H1 (cell line): Measurements from ENCODE around the gene CASQ2. TPM values are rescaled to one million over a fixed set of nuclear protein-coding genes. Genes with fewer than 3 reads are reported as not detected.

Experiments used
- CTCF ChIA-PET: fragments of 300-600 bp; sonication (Branson Sonifier 250); formaldehyde crosslinking; loops from one replicate; lab custom pipeline; 2021; ENCODE audit not compliant: partially characterized antibody; lab: Charles Lee
- POLR2A ChIA-PET: fragments of 300-600 bp; sonication (Branson Sonifier 250); formaldehyde crosslinking; loops from one replicate; lab custom pipeline; 2021; ENCODE audit warnings: inconsistent platforms; ENCODE audit not compliant: partially characterized antibody; lab: Charles Lee
- DNase-seq, 2 experiments: peaks; one replicate each; pipeline versions ENCODE4 v3.0.0 to v3.0.0-alpha.2; 2010 to 2022; ENCODE audit warnings: low spot score in 2 of 2, low read depth in 1 of 2, mixed read lengths in 1 of 2
- FAIRE-seq: peaks from 2 replicates; lab custom pipeline; 2011; peaks lifted over from hg19 to GRCh38; lab: Jason Lieb, UNC
- H2AFZ ChIP-seq: 2 replicates; pipeline ENCODE4 v1.8.1; 2012; ENCODE audit warnings: low read length, inconsistent platforms
- H2AK5ac ChIP-seq: 2 replicates; pipeline ENCODE4 v1.6.1; 2013; ENCODE audit warnings: low read depth, low read length
- H2BK120ac ChIP-seq: replicated peaks from 2 replicates; pipeline ENCODE3; 2013; ENCODE audit warnings: low read depth, low read length, inconsistent platforms
- H2BK12ac ChIP-seq: 2 replicates; pipeline ENCODE4 v1.6.1; 2013; ENCODE audit warnings: low read depth, low read length
- H2BK15ac ChIP-seq: 2 replicates; pipeline ENCODE4 v1.6.1; 2013; ENCODE audit warnings: low read length
- H2BK20ac ChIP-seq: 2 replicates; pipeline ENCODE4 v1.6.1; 2013; ENCODE audit warnings: low read length
- H2BK5ac ChIP-seq: 2 replicates; pipeline ENCODE4 v1.6.1; 2013; ENCODE audit warnings: low read depth, low read length
- H3K14ac ChIP-seq: 2 replicates; pipeline ENCODE4 v1.6.1; 2013; ENCODE audit warnings: inconsistent platforms; ENCODE audit not compliant: insufficient read length
- H3K18ac ChIP-seq: 2 replicates; pipeline ENCODE4 v1.6.1; 2013; ENCODE audit warnings: low read length; ENCODE audit errors: extremely low read depth
- H3K23ac ChIP-seq: 2 replicates; pipeline ENCODE4 v1.6.1; 2013; ENCODE audit warnings: inconsistent platforms; ENCODE audit not compliant: insufficient read length
- H3K23me2 ChIP-seq: 2 replicates; pipeline ENCODE4 v1.6.1; 2013; ENCODE audit warnings: low read depth, low read length
- H3K27ac ChIP-seq: 2 replicates; pipeline ENCODE4 v1.6.1; 2011; ENCODE audit warnings: low read depth, low read length, inconsistent platforms
- H3K27me3 ChIP-seq, 4 experiments: replicated peaks in 1 of 4; 1 replicate in 1 of 4; 2 replicates in 3 of 4; pipeline versions ENCODE4 v1.6.1 to v1.8.1; 2011 to 2013; ENCODE audit warnings: low read length in 3 of 4, mild to moderate bottlenecking in 3 of 4, inconsistent platforms in 2 of 4, mixed read lengths in 2 of 4, moderate library complexity in 1 of 4; ENCODE audit not compliant: control insufficient read depth in 3 of 4, insufficient read depth in 3 of 4; ENCODE audit errors: extremely low read depth in 1 of 4
- H3K36me3 ChIP-seq, 4 experiments: 2 replicates each; pipeline versions ENCODE4 v1.6.1 to v1.8.1; 2011 to 2013; ENCODE audit warnings: mild to moderate bottlenecking in 4 of 4, low read length in 3 of 4, moderate library complexity in 2 of 4, control low read depth in 1 of 4, inconsistent platforms in 1 of 4; ENCODE audit not compliant: insufficient read depth in 4 of 4, control insufficient read depth in 2 of 4
- H3K4ac ChIP-seq: replicated peaks from 2 replicates; pipeline ENCODE3; 2013; ENCODE audit warnings: low read length, low read depth, mixed read lengths, inconsistent platforms; ENCODE audit not compliant: insufficient read length
- H3K4me1 ChIP-seq, 4 experiments: replicated peaks in 1 of 4; 1 replicate in 1 of 4; 2 replicates in 3 of 4; pipeline versions ENCODE4 v1.6.1 to v1.8.1; 2011 to 2013; ENCODE audit warnings: low read length in 3 of 4, inconsistent platforms in 2 of 4, mixed read lengths in 1 of 4; ENCODE audit not compliant: insufficient read depth in 4 of 4, control insufficient read depth in 3 of 4
- H3K4me2 ChIP-seq, 2 experiments: 2 replicates each; pipeline versions ENCODE4 v1.6.1 to v1.8.1; 2011 to 2013; ENCODE audit warnings: low read depth in 2 of 2, low read length in 2 of 2, control low read depth in 1 of 2, inconsistent platforms in 1 of 2, mild to moderate bottlenecking in 1 of 2; ENCODE audit not compliant: insufficient read depth in 1 of 2
- H3K4me3 ChIP-seq, 4 experiments: fragments of 200-600, 300-600 bp in 1 of 4; sonication (generic), shearing (Covaris generic), sonication (Bioruptor Twin) in 1 of 4; 2 replicates each; pipeline versions ENCODE4 v1.5.1 to v1.8.1; 2011 to 2016; ENCODE audit warnings: low read length in 4 of 4, low read depth in 3 of 4, control low read depth in 2 of 4, inconsistent platforms in 2 of 4, mild to moderate bottlenecking in 2 of 4, mixed read lengths in 1 of 4, moderate library complexity in 1 of 4; ENCODE audit not compliant: insufficient read depth in 2 of 4; ENCODE audit errors: extremely low read depth in 1 of 4
- H3K56ac ChIP-seq: replicated peaks from 2 replicates; pipeline ENCODE3; 2013; ENCODE audit warnings: low read depth, mild to moderate bottlenecking, mixed read lengths, low read length, inconsistent platforms; ENCODE audit not compliant: insufficient read length
- H3K79me1 ChIP-seq: 2 replicates; pipeline ENCODE4 v1.6.1; 2013; ENCODE audit warnings: low read depth, low read length, control low read depth
- H3K79me2 ChIP-seq, 2 experiments: 2 replicates each; pipeline versions ENCODE4 v1.6.1 to v1.8.1; 2012 to 2013; ENCODE audit warnings: low read length in 2 of 2, mild to moderate bottlenecking in 2 of 2, inconsistent platforms in 1 of 2; ENCODE audit not compliant: insufficient read depth in 2 of 2, control insufficient read depth in 1 of 2
- H3K9ac ChIP-seq, 4 experiments: replicated peaks in 1 of 4; 1 replicate in 1 of 4; 2 replicates in 3 of 4; pipeline versions ENCODE4 v1.6.1 to v1.8.1; 2011 to 2013; ENCODE audit warnings: low read depth in 3 of 4, low read length in 3 of 4, control low read depth in 2 of 4, mild to moderate bottlenecking in 2 of 4, moderate library complexity in 2 of 4, inconsistent platforms in 1 of 4; ENCODE audit errors: extremely low read depth in 1 of 4
- H3K9me3 ChIP-seq, 2 experiments: 2 replicates each; pipeline versions ENCODE4 v1.6.1 to v1.8.1; 2012 to 2013; ENCODE audit warnings: mild to moderate bottlenecking in 2 of 2, moderate library complexity in 2 of 2, control low read depth in 1 of 2, inconsistent platforms in 1 of 2, low read depth in 1 of 2, low read length in 1 of 2, mixed read lengths in 1 of 2; ENCODE audit not compliant: insufficient read depth in 2 of 2
- H4K20me1 ChIP-seq, 2 experiments: replicated peaks in 1 of 2; 2 replicates each; pipeline versions ENCODE3 to v1.8.1; 2011 to 2013; ENCODE audit warnings: inconsistent platforms in 2 of 2, low read length in 2 of 2, mild to moderate bottlenecking in 1 of 2; ENCODE audit not compliant: insufficient read depth in 2 of 2, control insufficient read depth in 1 of 2
- H4K5ac ChIP-seq: 2 replicates; pipeline ENCODE4 v1.6.1; 2013; ENCODE audit warnings: low read length, low read depth, mixed read lengths, inconsistent platforms; ENCODE audit not compliant: insufficient read length
- H4K8ac ChIP-seq: 2 replicates; pipeline ENCODE4 v1.8.0; 2013; ENCODE audit warnings: mild to moderate bottlenecking, moderate library complexity, low read length, inconsistent platforms; ENCODE audit not compliant: insufficient read depth; ENCODE audit errors: extremely low read depth
- H4K91ac ChIP-seq: replicated peaks from 2 replicates; pipeline ENCODE3; 2013; ENCODE audit warnings: low read length, mixed read lengths, inconsistent platforms; ENCODE audit not compliant: insufficient read length
- CHD1 ChIP-seq: IDR thresholded peaks from 2 replicates; pipeline ENCODE4 v1.6.1; 2012; ENCODE audit warnings: low read depth, low read length, improper control_type of control experiment
- EP300 ChIP-seq, 2 experiments: IDR thresholded peaks; 1 replicate in 1 of 2; 2 replicates in 1 of 2; pipeline ENCODE4 v1.6.1; 2011 to 2012; ENCODE audit warnings: low read depth in 2 of 2, low read length in 2 of 2, mild to moderate bottlenecking in 2 of 2, borderline replicate concordance in 1 of 2, inconsistent platforms in 1 of 2, moderate library complexity in 1 of 2
- RBBP5 ChIP-seq: IDR thresholded peaks from 2 replicates; pipeline ENCODE4 v1.7.1; 2012; ENCODE audit warnings: low read depth, mild to moderate bottlenecking, inconsistent platforms, low read length, moderate library complexity, borderline replicate concordance
- RFX5 ChIP-seq: IDR thresholded peaks from 2 replicates; pipeline ENCODE4 v1.6.1; 2011; ENCODE audit warnings: low read depth, low read length, improper control_type of control experiment, borderline replicate concordance
- RNF2 ChIP-seq: fragments of 200-900, 300-1000 bp; sonication (generic); IDR thresholded peaks from 2 replicates; pipeline ENCODE4 v1.7.1; 2016; ENCODE audit warnings: borderline replicate concordance, low read depth, mild to moderate bottlenecking, antibody characterized with exemption, low read length; ENCODE audit not compliant: poor library complexity, severe bottlenecking; ENCODE audit errors: missing control alignments
- SUZ12 ChIP-seq: fragments of 200-600 bp; sonication (generic); IDR thresholded peaks from 2 replicates; pipeline ENCODE4 v1.6.1; 2012; ENCODE audit warnings: mild to moderate bottlenecking, inconsistent platforms, low read length, moderate library complexity, mixed read lengths
- YY1 ChIP-seq: IDR thresholded peaks from 2 replicates; pipeline ENCODE4 v1.6.1; 2011; ENCODE audit warnings: low read depth, mild to moderate bottlenecking, low read length
- WGBS, 2 experiments: shearing (Covaris generic) in 1 of 2; methylation state at CpG; one replicate each; pipeline versions ENCODE4 v1.1.6 to v1.1.7; 2013 to 2015; ENCODE audit warnings: low lambda C conversion rate in 2 of 2, mixed read lengths in 2 of 2, inconsistent platforms in 1 of 2, low coverage in 1 of 2, missing lambda C conversion rate in 1 of 2; ENCODE audit not compliant: insufficient replicate concordance in 2 of 2, insufficient coverage in 1 of 2, insufficient read length in 1 of 2; ENCODE audit errors: extremely low coverage in 1 of 2, missing lambda C conversion rate in 1 of 2; 5-methylcytosine and 5-hydroxymethylcytosine counted together
- polyA plus RNA-seq, 7 experiments: library from polyadenylated mRNA; depleted of rRNA in 3 of 7; stranded (reverse) in 5 of 7; unstranded in 2 of 7; fragments of >200 nt in 5 of 7; fragments of 200-250 nt in 2 of 7; gene quantifications; 1 replicate in 5 of 7; 2 replicates in 1 of 7; 4 replicates in 1 of 7; pipeline versions ENCODE4 v1.2.1 to v1.2.3, GENCODE V29; 2011 to 2013; ENCODE audit warnings: missing spikeins in 2 of 7, mixed read lengths in 2 of 7
- total RNA-seq: library from RNA; stranded (reverse); fragmentation: NEBNext Ultra II Directional; extraction: Animal tissue kit (Norgen Biotek cat#: 25700); gene quantifications from 2 replicates; pipeline ENCODE4 v1.2.1, GENCODE V29; 2021

Gene CASQ2
- total and polyA plus RNA-seq, 2 of the 8 experiments (the other 6 are each of a cell fraction or from before 2014, with no cell fraction given) = not detected

DNA sequence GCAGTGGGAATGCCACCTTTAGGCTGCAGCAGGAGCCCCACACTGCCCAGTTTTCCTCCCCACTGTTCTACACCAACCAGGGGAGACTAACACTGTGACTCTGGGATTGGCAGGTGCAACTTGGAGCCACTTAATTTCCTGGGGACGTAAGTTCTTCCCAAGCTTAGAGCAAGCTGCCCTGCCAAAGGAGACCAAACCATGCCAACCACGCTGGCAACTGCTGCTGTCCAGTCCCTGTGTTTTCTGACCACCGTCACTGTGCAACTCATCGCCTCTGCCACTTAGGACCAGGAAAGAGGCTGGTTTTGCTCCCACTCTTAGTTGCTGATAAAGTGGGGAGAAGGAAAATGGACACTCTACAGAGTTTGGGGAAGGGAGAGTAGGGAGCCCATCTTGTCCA lies 76.3 kb downstream of the CASQ2 start:
- no peak overlapping the region for H4K91ac ChIP-seq
- peaks cover 3 to 15% (median 11%) of the 10 kb centered on the region in 4 experiments; a peak in 7 of 8 replicates for H3K36me3 ChIP-seq
- DNase-seq = no peak
- H3K9ac ChIP-seq = no peak overlapping the region
- H3K23me2 ChIP-seq = no peaks in the 10 kb centered on the region
- H3K27me3 ChIP-seq = no peaks in the 10 kb centered on the region
- no peak overlapping the region for H3K4me2 ChIP-seq
- H3K23ac ChIP-seq = no peak overlapping the region
- no peak overlapping the region for H2BK120ac ChIP-seq
- H2AFZ ChIP-seq = no peak overlapping the region
- H2AK5ac ChIP-seq = no peak overlapping the region
- no peak overlapping the region for H2BK12ac ChIP-seq
- no peak overlapping the region for H3K27ac ChIP-seq
- H3K56ac ChIP-seq = no peak overlapping the region
- no peak overlapping the region for H2BK20ac ChIP-seq
- no peaks in the 10 kb centered on the region for H4K20me1 ChIP-seq
- peaks cover 0 to 3% (median 1%) of the 10 kb centered on the region in 4 experiments; a peak in 3 of 7 replicates for H3K4me1 ChIP-seq
- no peak for FAIRE-seq
- CTCF ChIA-PET = interaction anchor here (0.5 to 5.4 kb wide), 5 partner anchors 14 to 83 kb away, joined by 3 to 44 read pairs (median 4); no protein-coding TSS in a partner anchor
- TF ChIP-seq RNF2 (no peak), SUZ12 (no peak), RBBP5 (no peak), EP300 (IDR thresholded peaks at IDR 0.05; ENCODE audit: borderline replicate concordance in 1 of 2, low read depth in 2 of 2, low read length in 2 of 2) (no peak), RFX5 (no peak), YY1 (no peak), CHD1 (no peak)
- H4K8ac ChIP-seq = no peak overlapping the region
- no peak overlapping the region for H2BK5ac ChIP-seq
- WGBS, 2 experiments = 91% methylated on average over 4 of the region's 4 CpGs; no CpG with 5 or more reads in 1 of the 2 experiments
- H3K4me3 ChIP-seq = no peak overlapping the region
- H4K5ac ChIP-seq = no peak overlapping the region
- POLR2A ChIA-PET = no interaction called here
- no peaks in the 10 kb centered on the region for H3K79me1 ChIP-seq
- no peak overlapping the region for H3K4ac ChIP-seq
- no peak overlapping the region for H2BK15ac ChIP-seq
- H3K18ac ChIP-seq = no peak overlapping the region
- H3K79me2 ChIP-seq = no peaks in the 10 kb centered on the region
- H3K14ac ChIP-seq = no peak overlapping the region
- H3K9me3 ChIP-seq = no peaks in the 10 kb centered on the region
